HepG2 (cell line): ENCODE results near the gene ABCC10. TPM values are rescaled to one million over a fixed set of nuclear protein-coding genes. Genes with fewer than 3 reads are reported as not detected.

Experiments used
- AHR ChIP-seq: IDR thresholded peaks from 2 replicates; pipeline ENCODE4 v1.6.1; 2018; ENCODE audit warnings: missing genetic modification reagents, missing compliant biosample characterization
- ARID3A ChIP-seq: IDR thresholded peaks from 2 replicates; pipeline ENCODE4 v1.6.1; 2012; ENCODE audit warnings: low read depth, low read length, improper control_type of control experiment
- ATF4 ChIP-seq, 2 experiments: fragments of 450-650 bp in 1 of 2; sonication (generic) in 1 of 2; formaldehyde crosslinking; IDR thresholded peaks; 2 replicates each; pipeline versions ENCODE4 v1.5.0 to v1.8.0; 2020 to 2022; ENCODE audit warnings: mild to moderate bottlenecking in 1 of 2, missing genetic modification reagents in 1 of 2
- HNF4G ChIP-seq, 2 experiments: sonication (generic) in 1 of 2; formaldehyde crosslinking in 1 of 2; IDR thresholded peaks; 2 replicates each; pipeline versions ENCODE4 v1.4.0 to v1.6.1; 2011 to 2020; ENCODE audit warnings: borderline replicate concordance in 2 of 2, low read depth in 2 of 2, mild to moderate bottlenecking in 2 of 2, low read length in 1 of 2, missing genetic modification reagents in 1 of 2, moderate library complexity in 1 of 2
- NR2F1 ChIP-seq, 2 experiments: fragments of 450-650 bp in 1 of 2; formaldehyde crosslinking in 1 of 2; IDR thresholded peaks; 2 replicates each; pipeline versions ENCODE4 v1.5.0 to v1.6.1; 2016 to 2020; ENCODE audit warnings: mild to moderate bottlenecking in 1 of 2, missing compliant biosample characterization in 1 of 2, missing genetic modification reagents in 1 of 2, moderate library complexity in 1 of 2
- POLR2AphosphoS5 ChIP-seq: IDR thresholded peaks from 2 replicates; pipeline ENCODE4 v1.6.1; 2012; ENCODE audit warnings: low read depth, low read length
- SALL1 ChIP-seq: sonication (generic); formaldehyde crosslinking; IDR thresholded peaks from 2 replicates; pipeline ENCODE4 v1.8.0; 2022; ENCODE audit warnings: mild to moderate bottlenecking, missing genetic modification reagents
- TEAD3 ChIP-seq: optimal IDR thresholded peaks from 2 replicates; pipeline ENCODE3; 2016; ENCODE audit warnings: borderline replicate concordance
- ZNF432 ChIP-seq: sonication (generic); formaldehyde crosslinking; IDR thresholded peaks from 2 replicates; pipeline ENCODE4 v1.5.0; 2020; ENCODE audit warnings: missing genetic modification reagents, mild to moderate bottlenecking, borderline replicate concordance
- ZNF672 ChIP-seq: sonication (generic); formaldehyde crosslinking; IDR thresholded peaks from 2 replicates; pipeline ENCODE4 v1.8.1; 2022; ENCODE audit warnings: missing genetic modification reagents
- ZNF772 ChIP-seq: sonication (generic); formaldehyde crosslinking; IDR thresholded peaks from 2 replicates; pipeline ENCODE4 v1.5.0; 2020; ENCODE audit warnings: mild to moderate bottlenecking, missing genetic modification reagents
- ZSCAN25 ChIP-seq: sonication (generic); formaldehyde crosslinking; IDR thresholded peaks from 2 replicates; pipeline ENCODE4 v1.8.0; 2022; ENCODE audit warnings: mild to moderate bottlenecking, missing genetic modification reagents
- polyA plus RNA-seq, 8 experiments: library from polyadenylated mRNA; depleted of rRNA in 3 of 8; stranded (reverse) in 7 of 8; unstranded in 1 of 8; fragments of >200 nt; fragmentation: Illumina TruSeq in 4 of 8; extraction: Trizol in 4 of 8; gene quantifications; 2 replicates each; pipeline versions ENCODE4 v1.2.1 to v1.2.3, GENCODE V29; 2011 to 2016; ENCODE audit warnings: low read depth in 4 of 8, missing spikeins in 1 of 8, mixed read lengths in 1 of 8; ENCODE audit not compliant: insufficient read depth in 1 of 8
- total RNA-seq, 5 experiments: library from RNA; depleted of rRNA; stranded (reverse); fragments of >200 nt; fragmentation: Illumina TruSeq; extraction: Trizol; gene quantifications; 2 replicates each; pipeline ENCODE4 v1.2.3, GENCODE V29; 2016; ENCODE audit warnings: low read depth in 1 of 5
- TF ChIP-seq, protein P1 (sequence below): sonication (generic); formaldehyde crosslinking; IDR thresholded peaks from 2 replicates; pipeline ENCODE4 v1.5.0; 2020; ENCODE audit warnings: missing genetic modification reagents
- TF ChIP-seq, protein P2 (sequence below): sonication (generic); formaldehyde crosslinking; IDR thresholded peaks from 2 replicates; pipeline ENCODE4 v1.8.1; 2023; ENCODE audit warnings: mild to moderate bottlenecking, missing genetic modification reagents, borderline replicate concordance
- TF ChIP-seq, protein P3 (sequence below): sonication (generic); formaldehyde crosslinking; conservative IDR thresholded peaks from 2 replicates; pipeline ENCODE4 v1.4.0; 2020; ENCODE audit warnings: mild to moderate bottlenecking, missing genetic modification reagents, moderate library complexity
- TF ChIP-seq, protein P4 (sequence below): sonication (generic); formaldehyde crosslinking; IDR thresholded peaks from 2 replicates; pipeline ENCODE4 v1.4.0; 2020; ENCODE audit warnings: missing genetic modification reagents, borderline replicate concordance

The ABCC10 gene
- total and polyA plus RNA-seq, 2 of the 13 experiments (the other 11 are each of a cell fraction or from before 2014, with no cell fraction given) = 16.0 to 24.3 TPM

DNA sequence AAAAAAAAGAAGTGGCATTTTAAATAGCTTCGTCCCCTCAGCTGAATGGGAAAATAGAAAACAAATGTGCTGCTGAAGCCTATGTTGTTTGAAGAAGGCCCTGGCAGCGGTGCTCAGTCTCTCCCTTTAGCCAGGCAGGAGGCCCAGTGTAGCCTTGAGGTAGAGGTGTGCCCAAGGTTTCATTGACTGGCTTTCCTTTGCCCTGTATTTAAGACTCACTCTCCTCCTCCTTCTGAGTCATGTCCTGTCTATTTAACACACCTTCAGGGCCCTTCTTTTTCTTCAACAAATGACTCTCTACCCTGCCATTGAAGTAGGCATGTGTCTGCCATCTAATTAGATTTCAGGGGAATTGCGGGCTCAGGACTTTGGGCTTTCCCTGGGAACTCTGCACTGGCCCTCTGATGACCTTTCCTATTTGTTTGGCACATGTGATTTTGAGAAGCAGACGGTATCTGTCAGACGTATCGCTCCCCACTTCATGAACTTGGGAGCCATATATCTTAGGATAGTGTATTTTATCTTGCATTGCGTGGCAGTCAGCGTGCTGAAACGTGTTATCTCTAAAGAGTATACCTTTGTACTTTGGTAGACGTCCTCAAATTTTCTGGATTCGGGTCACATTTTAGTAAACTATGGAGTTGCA is 54.4 kb downstream of the ABCC10 start (continued):
- TF ChIP-seq, protein P1, sequence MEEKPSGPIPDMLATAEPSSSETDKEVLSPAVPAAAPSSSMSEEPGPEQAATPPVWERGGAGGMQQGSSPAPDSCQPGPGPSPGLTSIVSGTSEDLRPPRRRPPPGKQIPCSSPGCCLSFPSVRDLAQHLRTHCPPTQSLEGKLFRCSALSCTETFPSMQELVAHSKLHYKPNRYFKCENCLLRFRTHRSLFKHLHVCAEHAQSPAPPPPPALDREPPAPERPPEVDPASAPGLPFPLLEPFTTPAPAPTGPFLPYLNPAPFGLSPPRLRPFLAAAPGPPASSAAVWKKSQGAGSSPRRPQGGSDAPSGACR (CRISPR knock-in tag) = no peak
- TF ChIP-seq NR2F1 (CRISPR knock-in tag; IDR thresholded peaks at IDR 0.05) = peak in 1 of 2 experiments; percentile 48; a peak in 2 of 4 replicates
- TF ChIP-seq HNF4G (IDR thresholded peaks at IDR 0.05; ENCODE audit: borderline replicate concordance, low read depth, low read length) = peak; percentile 60; the same call in 1 of the 2 replicates
- no peak for TF ChIP-seq HNF4G (CRISPR knock-in tag; IDR thresholded peaks at IDR 0.05; ENCODE audit: borderline replicate concordance, low read depth)
- TF ChIP-seq ZNF432 (CRISPR knock-in tag) = no peak
- TF ChIP-seq, protein P2, sequence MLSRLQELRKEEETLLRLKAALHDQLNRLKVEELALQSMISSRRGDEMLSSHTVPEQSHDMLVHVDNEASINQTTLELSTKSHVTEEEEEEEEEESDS (CRISPR knock-in tag) = no peak
- TF ChIP-seq AHR (CRISPR knock-in tag) = no peak
- TF ChIP-seq ATF4 (CRISPR knock-in tag; IDR thresholded peaks at IDR 0.05) = no peak
- peak; percentile 30; the same call in 1 of the 2 replicates for TF ChIP-seq POLR2AphosphoS5
- TF ChIP-seq ZNF772 = 0 out of 2 replicates have a peak, but pooled peaks have one; percentile 23
- TF ChIP-seq, protein P3, sequence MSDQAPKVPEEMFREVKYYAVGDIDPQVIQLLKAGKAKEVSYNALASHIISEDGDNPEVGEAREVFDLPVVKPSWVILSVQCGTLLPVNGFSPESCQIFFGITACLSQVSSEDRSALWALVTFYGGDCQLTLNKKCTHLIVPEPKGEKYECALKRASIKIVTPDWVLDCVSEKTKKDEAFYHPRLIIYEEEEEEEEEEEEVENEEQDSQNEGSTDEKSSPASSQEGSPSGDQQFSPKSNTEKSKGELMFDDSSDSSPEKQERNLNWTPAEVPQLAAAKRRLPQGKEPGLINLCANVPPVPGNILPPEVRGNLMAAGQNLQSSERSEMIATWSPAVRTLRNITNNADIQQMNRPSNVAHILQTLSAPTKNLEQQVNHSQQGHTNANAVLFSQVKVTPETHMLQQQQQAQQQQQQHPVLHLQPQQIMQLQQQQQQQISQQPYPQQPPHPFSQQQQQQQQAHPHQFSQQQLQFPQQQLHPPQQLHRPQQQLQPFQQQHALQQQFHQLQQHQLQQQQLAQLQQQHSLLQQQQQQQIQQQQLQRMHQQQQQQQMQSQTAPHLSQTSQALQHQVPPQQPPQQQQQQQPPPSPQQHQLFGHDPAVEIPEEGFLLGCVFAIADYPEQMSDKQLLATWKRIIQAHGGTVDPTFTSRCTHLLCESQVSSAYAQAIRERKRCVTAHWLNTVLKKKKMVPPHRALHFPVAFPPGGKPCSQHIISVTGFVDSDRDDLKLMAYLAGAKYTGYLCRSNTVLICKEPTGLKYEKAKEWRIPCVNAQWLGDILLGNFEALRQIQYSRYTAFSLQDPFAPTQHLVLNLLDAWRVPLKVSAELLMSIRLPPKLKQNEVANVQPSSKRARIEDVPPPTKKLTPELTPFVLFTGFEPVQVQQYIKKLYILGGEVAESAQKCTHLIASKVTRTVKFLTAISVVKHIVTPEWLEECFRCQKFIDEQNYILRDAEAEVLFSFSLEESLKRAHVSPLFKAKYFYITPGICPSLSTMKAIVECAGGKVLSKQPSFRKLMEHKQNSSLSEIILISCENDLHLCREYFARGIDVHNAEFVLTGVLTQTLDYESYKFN = 0 out of 2 replicates have a peak, but pooled peaks have one; percentile 5
- TF ChIP-seq, protein P4, sequence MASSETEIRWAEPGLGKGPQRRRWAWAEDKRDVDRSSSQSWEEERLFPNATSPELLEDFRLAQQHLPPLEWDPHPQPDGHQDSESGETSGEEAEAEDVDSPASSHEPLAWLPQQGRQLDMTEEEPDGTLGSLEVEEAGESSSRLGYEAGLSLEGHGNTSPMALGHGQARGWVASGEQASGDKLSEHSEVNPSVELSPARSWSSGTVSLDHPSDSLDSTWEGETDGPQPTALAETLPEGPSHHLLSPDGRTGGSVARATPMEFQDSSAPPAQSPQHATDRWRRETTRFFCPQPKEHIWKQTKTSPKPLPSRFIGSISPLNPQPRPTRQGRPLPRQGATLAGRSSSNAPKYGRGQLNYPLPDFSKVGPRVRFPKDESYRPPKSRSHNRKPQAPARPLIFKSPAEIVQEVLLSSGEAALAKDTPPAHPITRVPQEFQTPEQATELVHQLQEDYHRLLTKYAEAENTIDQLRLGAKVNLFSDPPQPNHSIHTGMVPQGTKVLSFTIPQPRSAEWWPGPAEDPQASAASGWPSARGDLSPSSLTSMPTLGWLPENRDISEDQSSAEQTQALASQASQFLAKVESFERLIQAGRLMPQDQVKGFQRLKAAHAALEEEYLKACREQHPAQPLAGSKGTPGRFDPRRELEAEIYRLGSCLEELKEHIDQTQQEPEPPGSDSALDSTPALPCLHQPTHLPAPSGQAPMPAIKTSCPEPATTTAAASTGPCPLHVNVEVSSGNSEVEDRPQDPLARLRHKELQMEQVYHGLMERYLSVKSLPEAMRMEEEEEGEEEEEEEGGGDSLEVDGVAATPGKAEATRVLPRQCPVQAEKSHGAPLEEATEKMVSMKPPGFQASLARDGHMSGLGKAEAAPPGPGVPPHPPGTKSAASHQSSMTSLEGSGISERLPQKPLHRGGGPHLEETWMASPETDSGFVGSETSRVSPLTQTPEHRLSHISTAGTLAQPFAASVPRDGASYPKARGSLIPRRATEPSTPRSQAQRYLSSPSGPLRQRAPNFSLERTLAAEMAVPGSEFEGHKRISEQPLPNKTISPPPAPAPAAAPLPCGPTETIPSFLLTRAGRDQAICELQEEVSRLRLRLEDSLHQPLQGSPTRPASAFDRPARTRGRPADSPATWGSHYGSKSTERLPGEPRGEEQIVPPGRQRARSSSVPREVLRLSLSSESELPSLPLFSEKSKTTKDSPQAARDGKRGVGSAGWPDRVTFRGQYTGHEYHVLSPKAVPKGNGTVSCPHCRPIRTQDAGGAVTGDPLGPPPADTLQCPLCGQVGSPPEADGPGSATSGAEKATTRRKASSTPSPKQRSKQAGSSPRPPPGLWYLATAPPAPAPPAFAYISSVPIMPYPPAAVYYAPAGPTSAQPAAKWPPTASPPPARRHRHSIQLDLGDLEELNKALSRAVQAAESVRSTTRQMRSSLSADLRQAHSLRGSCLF (CRISPR knock-in tag) = no peak
- peak; percentile 15 for TF ChIP-seq TEAD3 (CRISPR knock-in tag)
- TF ChIP-seq SALL1 (CRISPR knock-in tag) = no peak
- no peak for TF ChIP-seq ARID3A
- TF ChIP-seq ZNF672 (CRISPR knock-in tag) = no peak
- no peak for TF ChIP-seq ZSCAN25 (CRISPR knock-in tag)
